Measurements from ENCODE around the gene NUDT21.
"Not testable (repeated sequence)": the region's sequence is repeated elsewhere in the genome, so short reads cannot be mapped to it uniquely, and the experiment has no call there.

Gene NUDT21

DNA sequence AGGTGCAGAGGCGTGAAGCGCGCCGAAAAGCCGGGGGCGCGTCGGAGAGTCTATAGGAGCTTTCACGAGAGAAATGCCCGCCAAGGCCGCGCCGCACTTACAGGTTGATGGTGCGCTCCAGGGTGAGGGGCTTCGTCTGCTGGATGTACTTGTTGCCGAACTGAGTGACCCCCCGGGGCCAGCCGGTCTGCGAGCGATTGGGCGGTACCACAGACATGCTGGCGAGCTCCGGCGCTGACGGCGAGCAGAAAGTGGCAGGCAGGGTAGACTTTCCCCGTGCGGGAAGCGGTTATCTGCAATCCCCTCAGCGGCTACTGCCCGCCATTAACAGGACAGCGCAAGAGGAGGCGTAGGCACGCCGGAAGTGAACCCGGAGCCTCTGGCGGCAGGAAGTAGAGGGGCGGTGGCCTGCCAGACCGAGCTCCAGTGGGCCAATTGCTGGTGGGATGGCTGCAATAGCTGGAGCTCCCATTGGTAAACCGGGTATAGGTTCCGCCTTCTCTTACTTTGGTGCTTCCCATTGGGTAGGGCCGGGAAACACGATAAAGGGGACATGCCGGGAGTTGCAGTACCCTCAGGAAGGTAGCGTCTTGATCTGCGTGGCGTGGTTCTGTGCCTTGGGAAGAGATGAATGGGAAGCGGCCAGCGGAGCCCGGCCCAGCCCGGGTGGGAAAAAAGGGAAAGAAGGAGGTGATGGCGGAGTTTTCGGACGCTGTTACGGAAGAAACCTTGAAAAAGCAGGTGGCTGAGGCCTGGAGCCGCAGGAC lies at the start of gene NUDT21, which contains the start of gene OGFOD1:
NUDT21 (minus strand) TSS at position 347 of the 767 bp plus-strand sequence; CDS start at position 217, 130 bp downstream.
OGFOD1 (plus strand) TSS at position 569 of the 767 bp plus-strand sequence; CDS start at position 628, 59 bp downstream.
- DNase-seq = peak; percentile 97 to 99

DNA sequence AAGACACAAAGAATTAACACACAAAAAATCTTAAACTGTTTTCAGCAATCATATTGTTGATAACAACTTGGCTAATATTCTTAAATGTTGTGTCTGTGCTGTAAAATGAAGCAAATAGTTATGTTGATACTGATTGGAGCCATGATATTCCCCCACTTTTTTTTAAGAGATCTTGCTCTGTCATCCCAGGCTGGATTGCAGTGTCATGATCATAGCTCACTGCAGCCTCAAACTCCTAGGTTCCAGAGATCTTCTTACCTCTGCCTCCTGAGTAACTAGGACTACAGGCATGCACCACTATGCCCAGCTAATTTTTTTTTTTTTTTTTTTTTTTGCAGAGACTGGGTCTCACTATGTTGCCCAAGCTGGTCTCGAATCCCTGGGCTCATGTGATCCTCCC lies 42.7 kb upstream of the NUDT21 start:
- DNase-seq = no peak

DNA sequence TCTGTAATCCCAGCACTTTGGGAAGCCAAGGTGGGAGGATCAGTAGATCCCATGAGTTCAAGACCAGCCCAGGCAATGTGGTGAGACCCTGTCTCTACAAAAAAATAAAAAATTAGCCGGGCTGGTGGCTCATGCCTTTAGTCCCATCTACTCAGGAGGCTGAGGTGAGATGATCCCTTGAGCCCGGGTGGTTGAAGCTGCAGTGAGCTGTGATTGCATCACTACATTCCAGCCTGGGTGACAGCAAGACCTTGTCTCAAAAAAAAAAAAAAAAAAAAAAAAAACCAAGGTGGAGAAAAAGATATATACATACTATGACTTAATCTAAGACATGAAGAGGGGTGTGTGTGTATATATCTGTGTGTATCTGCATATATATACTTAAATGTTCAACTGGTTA lies 42.0 kb upstream of the NUDT21 start:
- DNase-seq = no peak

DNA sequence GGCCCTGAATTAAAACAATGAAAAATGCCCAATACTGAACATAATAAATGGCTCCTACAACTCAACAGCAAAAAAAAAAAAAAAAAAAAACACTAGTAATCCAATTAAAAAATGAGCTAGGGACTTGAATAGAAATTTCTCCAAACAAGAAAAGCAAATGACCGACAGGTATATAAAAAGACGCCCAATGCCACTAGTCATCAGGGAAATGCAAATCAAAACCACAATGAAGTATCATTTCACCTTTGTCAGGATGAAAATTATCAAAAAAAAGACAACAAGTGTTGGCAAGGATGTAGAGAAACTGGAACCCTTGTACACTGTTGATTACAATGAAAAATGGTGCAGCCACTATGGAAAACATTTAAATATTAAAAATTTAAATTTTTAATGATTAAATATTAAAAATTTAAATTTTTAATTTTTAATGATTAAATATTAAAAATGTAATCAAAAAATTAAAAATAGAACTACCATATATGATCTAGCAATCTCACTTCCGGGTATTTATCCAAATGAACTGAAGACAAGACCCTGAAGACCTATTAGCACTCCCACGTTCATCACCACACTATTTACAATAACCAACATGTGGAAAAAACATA lies 40.6 kb upstream of the NUDT21 start:
- DNase-seq = no peak

DNA sequence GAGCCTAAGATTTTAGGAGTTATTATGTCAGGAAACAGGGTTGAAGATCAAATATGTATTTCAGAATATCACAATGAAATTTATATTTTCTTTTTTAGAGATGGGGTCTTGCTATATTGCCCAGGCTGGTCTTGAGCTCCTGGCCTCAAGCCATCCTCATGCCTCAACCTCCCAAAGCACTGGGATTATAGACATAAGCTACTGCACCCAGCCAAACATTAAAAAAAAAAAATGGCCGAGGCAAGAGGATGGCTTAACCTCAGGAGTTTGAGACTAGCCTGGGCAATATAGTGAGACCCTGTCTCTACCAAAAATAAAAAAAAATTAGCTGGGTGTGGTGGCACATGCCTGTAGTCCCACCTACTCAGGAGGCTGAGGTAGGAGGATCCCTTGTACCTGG lies 37.7 kb upstream of the NUDT21 start:
- DNase-seq = not testable (repeated sequence)

DNA sequence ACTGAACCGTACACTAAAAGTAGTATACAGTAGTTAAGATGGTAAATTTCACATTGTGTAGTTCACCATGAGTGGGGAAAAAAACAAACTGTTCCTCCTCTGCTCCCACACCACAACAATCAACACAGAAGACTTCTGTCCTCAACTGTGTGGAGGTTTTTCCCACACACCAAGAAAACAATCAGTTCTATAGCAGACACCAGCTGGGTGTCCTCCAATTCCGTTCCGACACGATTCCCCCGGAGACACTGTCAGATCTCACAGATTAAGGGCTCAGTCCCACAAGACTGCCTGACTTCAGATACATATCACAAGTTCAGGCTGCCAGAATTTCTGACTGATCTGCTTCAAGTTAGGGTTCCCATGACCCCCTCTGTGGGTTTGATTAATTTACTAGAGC lies 36.9 kb upstream of the NUDT21 start:
- no peak for DNase-seq

DNA sequence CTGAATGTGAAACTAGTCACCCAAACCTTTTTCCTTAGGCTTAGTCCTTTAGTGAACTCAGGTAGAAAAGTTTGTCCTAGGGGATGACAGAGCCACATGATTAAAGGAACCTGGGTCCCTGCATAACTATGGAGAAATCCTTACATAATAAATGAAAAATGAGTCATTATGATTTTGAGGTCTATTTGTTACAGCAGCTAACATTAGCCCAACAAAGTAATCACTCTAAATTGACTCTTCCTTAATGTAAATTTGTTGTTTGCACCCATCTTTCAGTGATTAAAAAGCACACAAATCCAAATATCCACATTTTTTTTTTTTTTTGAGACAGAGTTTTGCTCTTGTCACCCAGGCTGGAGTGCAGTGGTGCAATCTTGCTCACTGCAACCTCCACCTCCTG lies 32.3 kb upstream of the NUDT21 start:
- no peak for DNase-seq

DNA sequence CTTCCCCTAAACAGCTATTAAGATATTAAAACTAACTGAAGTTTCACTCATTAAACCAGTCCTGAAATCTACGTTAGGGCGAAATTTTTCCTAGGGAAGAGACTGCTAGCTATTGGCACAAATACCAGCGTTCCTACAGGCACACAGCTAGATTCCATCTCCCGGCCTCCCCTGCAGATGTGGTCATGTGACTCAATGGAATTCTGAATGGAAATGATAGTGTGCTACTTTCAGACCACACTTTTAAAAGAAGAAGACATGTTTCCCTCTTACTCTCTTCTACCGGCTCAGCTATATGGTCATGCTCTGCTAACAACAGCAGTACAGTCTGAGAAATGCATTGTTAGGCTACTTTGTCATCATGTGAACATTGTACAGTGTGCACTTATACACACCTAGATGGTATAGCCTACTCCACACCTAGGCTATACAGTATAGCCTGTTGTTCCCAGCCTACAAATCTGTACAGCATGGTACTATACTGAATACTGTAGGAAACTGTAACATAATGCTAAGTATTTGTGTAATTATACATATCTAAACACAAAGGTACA lies 31.6 kb upstream of the NUDT21 start:
- DNase-seq = no peak

DNA sequence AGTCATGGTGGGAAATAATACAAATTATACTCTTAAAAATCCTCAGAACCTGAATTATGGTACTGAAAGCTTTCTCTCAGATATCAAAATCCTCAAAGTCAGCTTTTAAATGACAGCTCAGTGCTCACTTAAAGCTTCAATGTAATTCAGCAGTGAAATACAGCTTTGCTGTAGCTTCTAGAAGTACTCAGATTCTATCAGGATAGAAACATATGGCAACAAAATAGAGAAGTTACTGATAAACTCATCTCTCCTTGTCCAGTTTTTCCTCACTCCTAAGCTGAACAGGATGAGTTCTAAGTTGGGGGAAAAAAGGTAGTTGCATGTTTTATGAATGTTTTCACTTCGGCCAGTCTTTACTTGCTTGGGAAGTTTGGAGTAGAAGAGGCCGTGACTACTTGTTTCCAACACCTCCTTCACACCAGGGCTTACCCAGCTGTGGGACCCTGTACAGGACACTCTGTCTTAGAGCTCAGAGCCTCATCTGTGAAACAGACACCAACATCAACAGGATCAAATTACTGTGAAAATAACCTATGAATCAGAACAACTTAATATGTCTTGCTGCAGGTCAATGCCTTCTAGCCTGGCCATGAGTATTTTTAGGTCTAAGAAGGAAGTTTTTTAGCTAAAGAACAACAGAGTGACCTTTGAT lies 30.5 kb upstream of the NUDT21 start:
- peak; percentile 61 to 83 for DNase-seq

DNA sequence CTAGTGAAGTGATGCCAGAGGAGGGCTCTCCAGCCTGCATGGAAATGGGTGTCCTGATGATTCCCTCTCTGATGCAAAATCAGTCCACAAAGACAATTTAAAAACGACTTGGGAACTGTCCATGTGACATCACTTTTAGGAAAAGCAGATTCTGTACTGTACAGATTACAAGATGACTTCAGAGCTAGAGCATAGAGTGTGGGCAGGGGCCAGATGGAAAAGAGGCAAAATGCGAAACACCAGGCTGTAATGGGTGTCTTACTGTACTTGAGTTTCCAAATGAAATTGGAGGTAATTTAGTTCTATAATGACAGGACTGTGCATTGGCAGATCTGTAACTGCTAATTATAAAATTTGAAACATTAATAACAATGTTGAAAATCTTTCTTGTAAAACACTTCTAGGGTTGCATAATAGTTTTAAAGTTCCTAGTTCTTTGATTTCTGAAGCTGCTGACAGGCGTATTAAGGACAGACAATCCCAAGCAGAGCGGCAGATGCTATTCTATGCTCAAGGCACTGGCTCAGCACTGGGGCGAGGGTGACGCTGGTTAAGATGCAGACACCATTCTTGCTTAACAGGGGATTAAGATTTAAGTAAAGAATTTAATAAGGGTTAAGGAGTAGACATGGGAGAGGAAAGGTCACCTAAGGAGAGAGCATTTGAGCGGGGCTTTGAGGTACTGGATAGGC lies 29.8 kb upstream of the NUDT21 start:
- DNase-seq = peak; percentile 79 to 94

DNA sequence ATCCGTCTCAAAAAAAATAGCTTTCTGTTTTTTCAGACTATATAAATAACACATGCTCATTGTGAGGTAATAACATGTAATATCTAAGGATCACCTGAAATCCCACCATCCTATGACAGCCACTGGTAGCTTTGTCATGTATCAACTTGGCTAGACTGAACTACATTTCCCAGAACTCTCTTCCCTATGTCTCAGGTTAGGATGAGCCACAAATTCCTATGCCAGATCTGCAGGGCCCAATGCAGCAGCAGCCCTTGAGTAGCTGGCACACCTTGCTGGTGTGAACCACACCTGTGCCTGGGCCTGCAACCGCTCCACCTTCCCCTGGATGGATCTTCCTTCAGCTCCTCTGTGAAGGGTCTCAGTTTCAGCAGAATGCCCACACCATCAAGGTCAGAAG lies 28.3 kb upstream of the NUDT21 start:
- no peak for DNase-seq

DNA sequence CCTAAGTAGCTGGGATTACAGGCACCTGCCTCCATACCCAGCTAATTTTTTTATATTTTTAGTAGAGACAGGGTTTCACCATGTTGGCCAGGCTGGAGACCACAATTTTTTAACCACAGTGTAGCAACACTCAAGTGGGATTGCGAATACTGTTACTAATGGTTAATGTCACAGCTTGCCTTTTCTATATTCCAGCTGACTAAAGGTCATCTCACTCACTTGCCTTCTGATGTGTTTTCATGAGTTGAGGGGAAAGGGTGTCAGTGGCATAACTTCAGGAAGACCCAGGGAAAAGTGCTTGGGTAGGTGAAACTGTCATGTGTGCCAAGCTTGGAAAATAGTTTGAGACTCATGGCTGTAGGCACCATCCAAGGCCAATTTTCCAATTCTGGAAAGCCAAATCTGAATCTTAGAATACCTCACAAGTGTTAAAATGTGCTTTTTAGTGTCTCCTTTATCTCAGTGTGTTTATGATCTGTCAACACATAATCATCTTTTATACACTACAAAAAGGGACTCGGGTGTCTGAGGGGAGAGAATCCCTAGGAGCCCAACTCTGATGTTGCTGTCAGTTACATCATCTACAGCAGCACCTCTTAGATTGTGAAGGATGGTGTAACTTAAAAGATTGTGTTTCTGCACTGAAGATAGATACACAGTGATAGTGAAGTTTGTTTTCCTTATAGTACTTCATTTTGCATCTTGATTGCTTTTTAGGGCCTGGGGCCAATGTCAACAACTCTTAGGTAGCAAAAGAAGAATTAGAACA lies 27.3 kb upstream of the NUDT21 start:
- no peak for DNase-seq

DNA sequence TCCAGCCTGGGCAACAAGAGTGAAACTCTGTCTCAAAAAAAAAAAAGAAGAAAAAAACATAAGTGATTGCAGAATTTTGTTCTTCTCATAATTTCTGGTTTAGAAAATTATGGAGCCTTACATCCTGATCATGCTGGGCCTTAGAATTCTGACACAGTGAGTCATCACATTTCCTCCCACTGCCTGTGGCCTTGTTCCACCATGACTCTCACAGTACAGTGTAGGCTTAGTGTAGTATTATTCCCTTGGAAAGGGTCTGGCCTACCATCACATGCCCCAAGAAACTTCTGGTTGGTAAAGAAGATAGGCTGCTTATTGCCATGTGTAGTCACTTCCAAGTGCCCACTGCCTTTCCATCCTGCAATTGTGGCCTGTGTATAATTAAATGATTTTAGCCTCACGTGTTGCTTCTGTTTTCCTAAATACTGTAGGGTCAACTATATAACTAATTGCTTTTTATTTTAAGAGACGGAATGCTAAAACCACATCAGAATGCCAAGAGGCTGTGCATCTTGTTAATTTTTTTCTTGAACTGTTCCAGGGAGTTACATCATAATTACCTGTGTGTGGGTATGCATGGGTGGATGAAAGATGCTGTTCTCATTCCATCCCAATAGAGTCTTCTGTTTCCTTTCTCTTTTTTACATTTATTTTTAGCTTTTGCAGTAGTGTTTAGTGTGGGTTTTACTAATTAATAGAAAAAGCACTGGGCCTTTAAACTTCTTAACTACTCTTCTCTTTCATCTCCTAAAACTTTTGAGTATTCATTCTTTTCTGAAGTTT lies 26.2 kb upstream of the NUDT21 start:
- no peak for DNase-seq

DNA sequence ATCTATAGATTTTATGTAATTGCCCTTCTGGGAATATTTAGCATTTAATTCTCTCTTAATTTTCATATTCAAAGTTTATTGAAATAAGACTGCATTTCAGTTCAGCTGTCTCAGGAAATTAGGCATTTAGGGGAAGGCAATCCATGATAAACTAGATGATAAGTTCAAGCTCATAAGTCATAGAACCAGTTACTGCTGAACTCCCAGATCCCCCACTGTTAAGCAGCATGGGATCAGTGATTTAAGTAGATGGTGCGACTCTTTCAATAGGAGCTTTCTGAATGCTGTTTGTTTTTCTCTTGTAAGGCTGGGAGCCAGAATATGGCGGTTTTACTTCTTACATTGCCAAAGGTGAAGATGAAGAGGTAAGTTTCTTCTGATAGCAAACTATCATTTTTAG lies 24.1 kb upstream of the NUDT21 start:
- peak in 1 of 2 experiments; percentile 11 for DNase-seq

DNA sequence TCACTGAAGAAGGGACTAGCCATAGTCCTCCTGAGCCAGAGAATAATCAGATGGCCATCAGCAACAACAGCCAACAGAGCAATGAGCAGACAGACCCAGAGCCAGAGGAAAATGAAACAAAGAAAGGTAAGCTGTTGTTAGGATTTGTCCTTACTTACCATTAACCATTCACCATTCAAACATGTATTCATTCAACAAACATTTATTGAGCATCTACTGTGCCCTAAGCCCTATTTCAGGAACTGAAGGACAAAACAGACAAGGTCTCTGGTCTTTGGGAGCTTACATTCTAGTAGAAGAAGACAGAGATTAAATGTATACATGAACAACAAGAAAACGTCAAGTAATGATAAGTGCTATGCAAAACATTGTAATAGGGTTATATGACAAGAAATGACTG lies 19.5 kb upstream of the NUDT21 start:
- no peak for DNase-seq

DNA sequence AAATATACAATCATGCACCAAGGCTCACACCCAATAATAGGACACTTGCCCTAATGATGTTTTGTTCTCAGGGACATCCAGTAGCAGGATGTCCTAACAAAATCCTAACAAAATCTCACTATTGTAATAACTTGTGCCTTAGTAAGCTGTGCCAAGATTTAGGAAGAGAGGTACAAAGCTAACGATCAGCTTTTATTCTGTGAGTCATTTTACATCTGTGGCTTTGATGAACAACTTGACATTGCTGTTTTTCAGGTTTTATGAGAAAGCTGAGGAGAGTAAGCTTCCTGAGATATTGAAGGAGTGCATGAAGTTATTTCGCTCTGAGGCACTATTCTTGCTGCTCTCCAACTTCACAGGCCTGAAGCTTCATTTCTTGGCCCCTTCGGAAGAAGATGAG lies 19.1 kb upstream of the NUDT21 start:
- no peak for DNase-seq

DNA sequence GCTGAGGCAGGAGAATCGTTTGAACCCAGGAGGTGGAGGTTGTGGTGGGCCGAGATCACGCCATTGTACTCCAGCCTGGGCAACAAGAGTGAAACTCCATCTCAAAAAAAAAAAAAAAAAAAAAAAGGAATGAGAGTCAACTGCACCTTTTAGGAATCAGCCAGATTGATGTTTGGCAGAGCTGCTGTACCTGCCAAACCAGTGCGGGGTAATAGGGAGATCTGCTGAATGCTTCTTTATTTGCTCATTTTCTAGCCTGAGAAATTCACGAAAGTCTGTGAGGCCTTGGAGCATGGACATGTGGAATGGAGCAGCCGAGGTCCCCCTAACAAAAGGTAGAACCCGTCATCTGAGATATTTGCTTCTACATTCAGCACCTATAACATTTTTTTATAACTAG lies 18.6 kb upstream of the NUDT21 start:
- DNase-seq = no peak

DNA sequence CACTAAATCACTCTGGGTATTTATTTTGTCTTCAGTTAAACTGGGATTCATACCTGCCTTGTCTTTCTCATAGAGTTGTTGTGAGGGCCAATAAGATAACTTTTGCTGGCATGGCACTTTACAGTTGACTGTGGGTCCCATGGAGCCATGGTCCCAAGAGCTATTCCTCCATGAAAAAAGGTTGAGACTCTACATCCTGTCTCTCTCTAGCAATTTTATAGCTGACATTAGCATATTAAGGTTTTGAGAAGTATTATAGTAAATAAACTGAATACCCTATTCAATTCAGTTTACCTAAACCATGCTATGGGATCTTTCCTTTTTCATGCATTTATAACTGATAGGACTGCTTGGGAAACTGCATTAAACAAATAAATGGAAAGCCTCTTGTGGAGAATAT lies 17.7 kb upstream of the NUDT21 start:
- DNase-seq = no peak

DNA sequence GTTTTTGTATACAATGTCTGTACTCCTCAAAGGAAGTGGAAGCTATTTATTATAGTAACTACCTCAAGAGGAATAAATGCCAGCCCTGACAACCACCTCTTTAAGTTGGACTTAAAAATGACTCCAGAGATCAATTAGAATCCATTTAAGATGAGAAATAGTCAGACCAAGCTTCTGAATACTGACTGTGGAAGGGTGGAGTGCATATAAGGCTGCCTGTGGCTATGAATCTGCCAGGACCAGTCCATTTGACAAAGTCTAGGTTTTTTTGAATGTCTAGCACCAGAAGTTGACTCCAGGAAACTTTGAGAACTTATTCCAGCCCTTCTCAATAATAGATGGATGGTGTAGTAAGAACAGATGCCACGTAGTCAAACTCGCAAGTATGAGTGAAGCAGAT lies 15.2 kb upstream of the NUDT21 start:
- no peak for DNase-seq

DNA sequence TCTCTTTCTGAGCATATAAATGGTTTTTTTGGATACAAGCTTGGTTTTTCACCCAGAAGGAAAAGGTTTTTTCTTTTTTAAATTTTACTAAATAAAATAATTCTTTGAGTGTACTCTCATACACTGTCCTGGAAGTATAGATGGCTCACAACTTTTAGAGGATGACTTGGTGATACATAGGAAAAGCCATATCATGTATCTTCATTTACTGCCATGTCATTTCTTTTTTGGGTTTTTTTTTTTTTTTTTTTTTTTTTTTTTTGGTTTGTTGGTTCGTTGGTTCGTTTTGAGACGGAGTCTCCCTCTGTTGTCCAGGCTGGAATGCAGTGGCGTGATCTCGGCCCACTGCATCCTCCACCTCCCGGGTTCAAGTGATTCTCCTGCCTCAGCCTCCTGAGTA lies 12.0 kb upstream of the NUDT21 start:
- DNase-seq = no peak

DNA sequence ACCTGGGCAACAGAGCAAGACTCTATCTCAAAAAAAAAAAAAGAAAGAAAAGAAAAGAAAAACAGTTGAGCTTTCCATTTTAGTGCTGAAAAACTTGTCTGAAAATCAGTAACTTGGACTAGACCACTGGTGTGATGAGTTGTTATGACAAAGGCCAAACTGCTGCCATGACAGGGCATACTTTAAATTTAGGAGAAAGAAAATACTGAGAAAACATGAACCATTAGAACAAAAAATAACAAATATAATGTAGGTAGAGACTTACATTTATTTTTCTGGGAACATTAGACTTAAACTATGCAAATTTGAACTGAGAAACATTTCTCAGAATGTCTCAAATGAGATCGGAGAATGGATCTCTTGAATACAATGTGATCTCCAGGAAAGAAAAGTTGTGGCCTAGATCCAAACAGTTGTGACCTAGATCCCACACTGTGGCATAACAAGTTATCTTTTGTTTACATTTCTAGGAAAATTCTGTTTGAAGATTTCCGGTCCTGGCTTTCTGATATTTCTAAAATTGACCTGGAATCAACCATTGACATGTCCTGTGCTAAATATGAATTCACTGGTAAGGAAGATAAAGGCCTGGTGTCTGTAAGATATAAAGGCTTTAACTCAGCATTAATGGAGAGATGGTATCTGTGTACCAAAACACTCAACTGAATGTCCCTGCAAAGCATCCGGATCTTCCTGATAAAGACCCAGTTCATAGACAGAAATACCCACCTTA lies 11.1 kb upstream of the NUDT21 start:
- DNase-seq = no peak
